Endothelial cell of umbilical vein (primary cell): Measurements from ENCODE around the gene PSMD14.

Experiments
- CTCF ChIP-seq, 2 donors: IDR thresholded peaks; 1 replicate in 1 of 2; 2 replicates in 1 of 2; pipeline ENCODE4 v1.5.1; 2011; ENCODE audit warnings: low read length in 2 of 2, mild to moderate bottlenecking in 2 of 2, moderate library complexity in 2 of 2, control low read depth in 1 of 2, inconsistent platforms in 1 of 2, low read depth in 1 of 2; ENCODE audit not compliant: insufficient read depth in 1 of 2; ENCODE audit errors: extremely low read depth in 1 of 2
- EZH2 ChIP-seq: IDR thresholded peaks from 2 replicates; pipeline ENCODE4 v1.6.1; 2012; ENCODE audit warnings: borderline replicate concordance, low read depth, mild to moderate bottlenecking, moderate library complexity, low read length, inconsistent platforms; ENCODE audit not compliant: severe bottlenecking
- FOS ChIP-seq: IDR thresholded peaks from 2 replicates; pipeline ENCODE4 v1.6.1; 2011; ENCODE audit warnings: mild to moderate bottlenecking, low read length, moderate library complexity, borderline replicate concordance; ENCODE audit not compliant: insufficient read depth
- POLR2A ChIP-seq: IDR thresholded peaks from 2 replicates; pipeline ENCODE4 v1.6.1; 2012; ENCODE audit warnings: low read depth, mild to moderate bottlenecking, control low read depth, low read length

GRCh38 chr2:161343235-161343634 lies 35.0 kb downstream of the PSMD14 start:
- TF ChIP-seq CTCF (IDR thresholded peaks at IDR 0.05; ENCODE audit: extremely low read depth in 1 of 2, insufficient read depth in 1 of 2, low read depth in 1 of 2, low read length in 2 of 2) (no peak), EZH2 (no peak), POLR2A (no peak), FOS (no peak)
